ENCODE results near the gene ITPR1.
A peak's percentile ranks its signal among the peaks of the same experiment; 100 is the strongest.

ITPR1 gene

GRCh38 chr3:4493014-4493940, at the start of gene ITPR1 (continued):
- TF ChIP-seq ZBTB10 (tag by site-specific recombination; IDR thresholded peaks at IDR 0.05) = peak; percentile 83
- TF ChIP-seq ZNF623 (tag by site-specific recombination; IDR thresholded peaks at IDR 0.05) = no peak
- peak; percentile 23; the same call in 1 of the 2 replicates for TF ChIP-seq ZNF610 (tag by site-specific recombination; IDR thresholded peaks at IDR 0.05; ENCODE audit: borderline replicate concordance)
- TF ChIP-seq ZNF513 (tag by site-specific recombination; IDR thresholded peaks at IDR 0.05) = peak; percentile 91
- peak; percentile 47; the same call in 1 of the 2 replicates for TF ChIP-seq CTCF (tag by site-specific recombination; IDR thresholded peaks at IDR 0.05)
- no peak for TF ChIP-seq ZNF677 (tag by site-specific recombination; IDR thresholded peaks at IDR 0.05)
- peak; percentile 75 for TF ChIP-seq KLF9 (tag by site-specific recombination; IDR thresholded peaks at IDR 0.05; ENCODE audit: low read depth)
- no peak for TF ChIP-seq ZNF561 (tag by site-specific recombination; IDR thresholded peaks at IDR 0.05; ENCODE audit: borderline replicate concordance)
- TF ChIP-seq EGR2 (tag by site-specific recombination; IDR thresholded peaks at IDR 0.05; ENCODE audit: low read depth) = peak; percentile 99
- peak; percentile 75; the same call in 1 of the 2 replicates for TF ChIP-seq ZNF362 (tag by site-specific recombination; IDR thresholded peaks at IDR 0.05)
- no peak for TF ChIP-seq ZNF48 (tag by site-specific recombination; IDR thresholded peaks at IDR 0.05)
- TF ChIP-seq ZBTB26 (tag by site-specific recombination; optimal IDR thresholded peaks at IDR 0.05) = peak; percentile 38
- TF ChIP-seq ZNF776 (tag by site-specific recombination; IDR thresholded peaks at IDR 0.05; ENCODE audit: borderline replicate concordance) = no peak
- TF ChIP-seq ZNF518A (tag by site-specific recombination; conservative IDR thresholded peaks at IDR 0.05; ENCODE audit: low read depth) = 0 out of 2 replicates have a peak, but pooled peaks have one; percentile 35
- peak; percentile 68; the same call in 1 of the 2 replicates for TF ChIP-seq ZNF394 (tag by site-specific recombination; IDR thresholded peaks at IDR 0.05; ENCODE audit: borderline replicate concordance)
- TF ChIP-seq REPIN1 (tag by site-specific recombination; IDR thresholded peaks at IDR 0.05; ENCODE audit: low read depth) = no peak
- TF ChIP-seq ZNF211 (tag by site-specific recombination; IDR thresholded peaks at IDR 0.05; ENCODE audit: low read depth) = no peak
- TF ChIP-seq WT1 (tag by site-specific recombination; IDR thresholded peaks at IDR 0.05) = peak; percentile 65
- peak; percentile 67; the same call in 1 of the 2 replicates for TF ChIP-seq YY1 (tag by site-specific recombination; IDR thresholded peaks at IDR 0.05)
- no peak for TF ChIP-seq ZNF184 (tag by site-specific recombination; IDR thresholded peaks at IDR 0.05)
- peak; percentile 51; the same call in 1 of the 2 replicates for TF ChIP-seq ZBTB44 (tag by site-specific recombination; IDR thresholded peaks at IDR 0.05)

All from HEK293 (cell line).